ENCODE results near the gene HS3ST4.

HS3ST4 gene

DNA sequence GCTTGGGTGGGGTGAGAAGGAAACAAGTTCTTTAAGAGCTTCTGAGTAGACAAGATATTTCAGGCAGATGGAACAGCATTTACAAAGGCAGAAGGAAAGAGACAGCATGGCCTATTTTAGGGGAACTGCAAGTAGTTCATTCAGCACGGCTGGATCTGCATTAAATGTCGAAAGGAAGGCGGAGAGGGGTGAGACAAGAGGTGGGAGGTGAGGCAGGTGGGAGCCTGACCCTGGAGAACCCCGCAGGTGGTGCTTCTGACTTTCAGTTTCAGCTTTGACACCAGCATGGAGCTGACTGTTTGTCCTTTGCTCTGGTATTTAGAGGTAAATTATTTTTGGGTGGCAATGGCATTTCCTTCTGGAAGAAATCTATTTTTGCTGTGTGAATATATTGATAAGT is 194.8 kb downstream of the HS3ST4 start:
- in situ Hi-C loops (cut with MboI; ENCODE audit: low sequenced_read_pairs), result no loop called here

DNA sequence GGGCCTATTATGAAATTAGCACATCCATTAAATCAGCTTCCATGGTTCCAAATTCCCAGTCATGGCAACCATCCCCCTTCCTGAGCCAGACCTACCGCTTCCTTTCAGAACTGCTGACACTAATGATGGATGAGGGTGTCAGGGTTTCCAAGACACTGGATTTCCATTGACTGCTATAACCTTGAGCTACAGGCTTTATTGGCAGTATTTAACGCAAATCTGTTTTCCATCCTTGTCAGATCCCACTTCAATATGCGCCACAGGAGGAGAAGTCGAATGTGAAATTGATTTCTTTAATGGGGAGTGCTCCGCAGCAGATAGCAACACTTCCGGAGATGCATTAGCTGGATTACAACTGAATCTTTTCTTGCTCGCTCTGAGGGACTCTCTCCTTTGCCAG is 197.1 kb downstream of the HS3ST4 start:
- in situ Hi-C loops (cut with MboI; ENCODE audit: low sequenced_read_pairs), result no loop called here

- in situ Hi-C loops (cut with MboI; ENCODE audit: low sequenced_read_pairs), result no loop called here
Observed at GRCh38 chr16:25893332-25893731, 201.6 kb downstream of the HS3ST4 start.

DNA sequence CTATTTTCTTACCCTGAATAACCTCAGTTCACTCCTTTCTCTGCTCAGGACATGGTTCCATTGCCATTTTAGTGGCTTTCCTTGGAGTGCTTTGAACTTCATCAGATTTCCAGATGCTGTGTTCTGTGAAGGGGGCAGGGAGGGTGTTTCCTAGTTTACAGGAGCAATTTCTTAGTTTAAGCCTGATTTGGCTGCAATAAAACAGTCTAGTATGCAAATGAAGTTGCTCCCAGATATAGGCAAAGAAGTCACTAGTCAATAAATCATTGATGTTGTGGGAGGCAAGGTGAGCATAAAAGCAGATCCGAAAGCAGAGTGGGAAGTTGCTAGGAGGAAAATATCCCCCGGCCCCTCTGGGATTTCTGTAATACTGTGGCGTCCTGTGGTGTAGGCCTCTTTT is 202.3 kb downstream of the HS3ST4 start:
- in situ Hi-C loops (cut with MboI; ENCODE audit: low sequenced_read_pairs), result no loop called here

- in situ Hi-C loops (cut with MboI; ENCODE audit: low sequenced_read_pairs), result no loop called here
Observed at GRCh38 chr16:25895380-25895779, 203.6 kb downstream of the HS3ST4 start.

- in situ Hi-C loops (cut with MboI; ENCODE audit: low sequenced_read_pairs), result no loop called here
Observed at GRCh38 chr16:25896411-25896810, 204.7 kb downstream of the HS3ST4 start.

- in situ Hi-C loops (cut with MboI; ENCODE audit: low sequenced_read_pairs), result no loop called here
Observed at GRCh38 chr16:25897702-25898101, 205.9 kb downstream of the HS3ST4 start.

DNA sequence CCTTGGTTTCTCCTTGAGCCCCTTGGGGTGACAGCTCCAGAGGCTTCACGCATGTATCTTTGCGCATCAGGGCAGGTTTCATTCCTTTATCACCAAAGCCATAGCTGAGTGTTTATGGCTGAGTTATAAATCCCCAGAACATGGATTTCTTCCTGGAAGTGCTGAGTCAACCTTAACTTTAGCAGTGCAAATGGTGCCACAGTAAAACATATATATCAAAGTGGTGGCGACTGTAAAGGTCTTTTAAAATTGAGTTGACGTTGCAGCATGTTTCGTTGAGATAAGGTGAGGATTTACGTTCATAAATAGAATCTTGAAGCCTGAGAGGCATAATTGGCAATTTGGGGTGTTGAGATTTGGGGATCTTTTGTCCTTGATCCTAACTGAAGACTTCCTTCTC is 214.1 kb downstream of the HS3ST4 start:
- in situ Hi-C loops (cut with MboI; ENCODE audit: low sequenced_read_pairs), result no loop called here

GRCh38 chr16:25910971-25911370 is 219.2 kb downstream of the HS3ST4 start:
- in situ Hi-C loops (cut with MboI; ENCODE audit: low sequenced_read_pairs), result no loop called here

- in situ Hi-C loops (cut with MboI; ENCODE audit: low sequenced_read_pairs), result no loop called here
Observed at GRCh38 chr16:25912321-25912720, 220.6 kb downstream of the HS3ST4 start.

- in situ Hi-C loops (cut with MboI; ENCODE audit: low sequenced_read_pairs), result no loop called here
Observed at GRCh38 chr16:25914357-25914962, 222.7 kb downstream of the HS3ST4 start.

DNA sequence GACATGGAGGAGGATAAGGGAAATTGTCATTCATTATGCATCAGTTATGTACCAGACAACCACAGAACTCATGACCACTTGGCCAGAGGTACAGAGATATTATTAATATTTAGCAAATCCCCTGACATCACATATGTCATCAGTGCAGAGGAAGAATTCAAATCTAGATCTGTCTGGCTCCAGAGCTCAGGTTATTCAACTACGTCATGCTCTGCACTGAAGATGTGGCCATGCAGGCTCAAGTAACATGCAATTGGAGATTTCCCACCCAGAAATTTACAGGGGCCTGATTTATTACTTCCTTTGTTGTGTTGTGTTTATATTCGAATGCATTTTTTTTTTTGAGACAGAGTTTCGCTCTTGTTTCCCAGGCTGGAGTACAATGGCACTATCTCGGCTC is 224.3 kb downstream of the HS3ST4 start:
- in situ Hi-C loops (cut with MboI; ENCODE audit: low sequenced_read_pairs), result no loop called here

GRCh38 chr16:25922438-25922837 is 230.7 kb downstream of the HS3ST4 start:
- in situ Hi-C loops (cut with MboI; ENCODE audit: low sequenced_read_pairs), result no loop called here

GRCh38 chr16:25925421-25925820 is 233.7 kb downstream of the HS3ST4 start:
- in situ Hi-C loops (cut with MboI; ENCODE audit: low sequenced_read_pairs), result no loop called here

DNA sequence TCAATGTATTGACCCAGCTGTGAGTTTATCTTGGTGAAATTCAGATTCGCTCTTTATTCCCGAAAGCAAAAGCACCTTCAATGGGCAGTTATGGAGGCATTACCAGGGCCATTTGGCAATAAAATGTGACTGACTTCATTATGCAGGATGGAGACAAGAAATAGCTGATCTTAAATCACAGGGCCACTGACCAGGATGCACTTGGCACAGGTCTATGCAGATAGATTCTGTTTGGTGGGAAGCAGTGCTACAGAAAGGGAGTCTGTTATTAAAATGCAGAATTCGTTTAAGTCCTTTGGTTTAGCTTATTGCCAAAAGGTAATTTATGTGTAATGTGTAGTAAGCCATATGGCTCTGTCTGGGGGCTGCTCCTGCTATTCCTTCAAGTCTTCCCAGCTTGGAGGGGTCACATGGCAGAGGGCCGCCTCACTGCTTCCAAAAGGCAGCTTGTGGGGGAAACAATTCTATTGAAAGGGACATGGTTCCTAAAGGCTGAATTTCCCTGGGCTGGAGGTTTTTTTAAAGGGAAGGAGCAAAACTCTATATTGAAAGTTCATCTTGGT is 239.8 kb downstream of the HS3ST4 start:
- in situ Hi-C loops (cut with MboI; ENCODE audit: low sequenced_read_pairs), result no loop called here

DNA sequence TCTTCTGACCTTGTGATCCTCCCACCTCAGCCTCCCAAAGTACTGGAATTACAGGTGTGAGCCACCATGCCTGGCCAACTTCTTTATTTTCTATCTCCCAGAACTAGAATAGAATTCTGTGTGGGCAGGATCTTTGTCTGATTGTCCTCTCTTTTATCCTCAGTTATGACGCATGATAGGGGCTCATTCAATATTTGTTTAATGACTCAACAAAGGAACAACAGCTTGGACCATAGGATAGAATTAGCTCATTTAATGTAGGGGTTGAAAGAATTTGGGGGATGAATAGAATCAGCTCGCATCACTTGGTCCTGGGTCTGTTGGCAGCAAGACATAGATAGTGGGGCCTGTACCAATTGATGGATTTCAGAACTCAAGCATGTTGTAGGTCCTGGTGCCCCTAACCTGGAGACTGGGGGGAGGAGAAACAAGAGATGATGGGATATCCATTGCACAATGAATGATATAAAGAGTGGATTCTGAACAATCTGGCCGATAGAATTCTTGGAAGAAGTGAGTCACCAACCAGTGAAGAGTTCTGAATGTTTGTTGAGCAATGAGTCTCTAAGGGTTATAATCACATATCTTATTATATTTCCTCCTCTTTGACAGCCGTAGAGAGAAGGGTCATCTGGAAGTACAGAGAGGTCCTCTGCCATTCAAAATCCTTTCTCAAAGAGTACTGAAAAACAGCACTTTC is 250.2 kb downstream of the HS3ST4 start:
- in situ Hi-C loops (cut with MboI; ENCODE audit: low sequenced_read_pairs), result no loop called here

DNA sequence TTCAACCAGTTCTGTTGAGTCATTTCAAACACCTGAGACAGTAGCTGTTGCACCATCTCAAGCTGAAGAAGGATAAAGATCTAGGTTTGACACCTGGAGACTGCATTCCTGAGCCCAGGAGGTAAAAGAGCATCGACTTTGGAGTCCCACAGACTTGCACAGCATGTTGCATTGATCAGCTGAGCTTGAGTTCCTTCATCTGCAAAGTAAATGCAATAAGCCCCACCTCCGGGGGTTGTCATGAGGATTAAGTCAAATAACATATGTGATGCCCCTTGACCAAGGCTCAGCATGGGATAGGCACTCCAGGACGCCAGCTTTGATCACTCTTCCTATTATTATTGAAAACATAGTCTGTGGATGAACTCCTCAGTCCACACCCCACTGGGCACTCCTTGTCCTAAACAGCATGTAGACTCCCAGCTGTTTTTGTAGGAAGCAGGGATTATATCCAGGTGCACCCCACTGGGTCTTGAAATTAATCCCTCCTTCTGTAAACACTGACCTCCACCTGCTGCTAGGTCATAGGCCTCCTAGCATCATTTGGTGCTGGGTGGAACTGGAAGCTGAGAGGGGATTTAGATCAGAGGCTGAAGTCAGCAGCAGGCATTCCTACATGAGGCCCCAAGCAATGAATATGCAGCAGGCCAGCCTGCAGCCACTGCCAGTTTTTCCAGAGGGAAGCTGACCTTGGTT is 259.0 kb downstream of the HS3ST4 start:
- in situ Hi-C loops (cut with MboI; ENCODE audit: low sequenced_read_pairs), result no loop called here

- in situ Hi-C loops (cut with MboI; ENCODE audit: low sequenced_read_pairs), result no loop called here
Observed at GRCh38 chr16:25951999-25952398, 260.2 kb downstream of the HS3ST4 start.

DNA sequence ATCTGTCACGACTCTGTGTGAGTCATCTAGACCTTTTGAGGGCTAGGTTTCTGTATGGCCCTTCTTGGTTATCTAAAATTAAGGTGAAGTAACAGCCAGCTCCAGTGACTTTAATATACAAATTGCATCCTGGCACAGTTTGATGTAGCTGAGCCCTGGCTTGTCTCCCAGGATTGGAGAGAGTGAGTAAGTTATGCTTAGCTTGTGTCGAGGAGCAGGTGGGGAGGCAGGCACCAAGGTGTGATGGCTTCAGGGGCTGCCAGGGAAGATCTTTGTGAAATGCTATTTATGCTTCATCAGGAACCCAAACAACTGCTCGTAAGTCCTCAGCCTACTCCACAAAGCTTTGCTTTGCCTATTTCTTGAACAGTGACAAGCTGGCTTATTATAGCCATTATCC is 261.2 kb downstream of the HS3ST4 start:
- in situ Hi-C loops (cut with MboI; ENCODE audit: low sequenced_read_pairs), result no loop called here

DNA sequence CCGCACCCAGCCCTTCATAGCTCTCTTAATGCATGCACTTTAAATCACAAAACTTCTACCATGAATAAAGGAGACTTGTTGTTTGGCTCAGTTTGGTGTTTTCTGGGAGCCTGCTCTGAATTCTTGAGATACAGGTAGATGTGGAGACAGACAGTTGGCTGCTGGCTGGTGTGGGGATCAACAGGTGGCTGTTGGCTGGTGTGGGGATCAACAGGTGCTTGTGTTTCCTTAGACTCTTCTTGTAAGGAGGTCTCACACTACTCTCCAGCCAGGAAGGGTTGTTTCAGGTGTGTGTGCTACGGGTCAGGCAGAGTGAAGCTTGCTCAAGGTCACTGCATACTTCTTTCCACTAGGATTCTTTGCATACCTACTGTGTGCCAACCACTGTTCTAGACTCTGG is 265.9 kb downstream of the HS3ST4 start:
- in situ Hi-C loops (cut with MboI; ENCODE audit: low sequenced_read_pairs), result no loop called here

GRCh38 chr16:25959221-25959620 is 267.5 kb downstream of the HS3ST4 start:
- in situ Hi-C loops (cut with MboI; ENCODE audit: low sequenced_read_pairs), result no loop called here
